Limb (tissue), 2 donors: Measurements from ENCODE around the gene ERVMER34-1.

Experiments used
- DNase-seq, 2 donors: peaks; one replicate each; pipeline ENCODE4 v3.0.0-alpha.2; 2016; ENCODE audit errors: extremely low spot score in 2 of 2

The ERVMER34-1 gene, protein sequence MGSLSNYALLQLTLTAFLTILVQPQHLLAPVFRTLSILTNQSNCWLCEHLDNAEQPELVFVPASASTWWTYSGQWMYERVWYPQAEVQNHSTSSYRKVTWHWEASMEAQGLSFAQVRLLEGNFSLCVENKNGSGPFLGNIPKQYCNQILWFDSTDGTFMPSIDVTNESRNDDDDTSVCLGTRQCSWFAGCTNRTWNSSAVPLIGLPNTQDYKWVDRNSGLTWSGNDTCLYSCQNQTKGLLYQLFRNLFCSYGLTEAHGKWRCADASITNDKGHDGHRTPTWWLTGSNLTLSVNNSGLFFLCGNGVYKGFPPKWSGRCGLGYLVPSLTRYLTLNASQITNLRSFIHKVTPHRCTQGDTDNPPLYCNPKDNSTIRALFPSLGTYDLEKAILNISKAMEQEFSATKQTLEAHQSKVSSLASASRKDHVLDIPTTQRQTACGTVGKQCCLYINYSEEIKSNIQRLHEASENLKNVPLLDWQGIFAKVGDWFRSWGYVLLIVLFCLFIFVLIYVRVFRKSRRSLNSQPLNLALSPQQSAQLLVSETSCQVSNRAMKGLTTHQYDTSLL

DNA sequence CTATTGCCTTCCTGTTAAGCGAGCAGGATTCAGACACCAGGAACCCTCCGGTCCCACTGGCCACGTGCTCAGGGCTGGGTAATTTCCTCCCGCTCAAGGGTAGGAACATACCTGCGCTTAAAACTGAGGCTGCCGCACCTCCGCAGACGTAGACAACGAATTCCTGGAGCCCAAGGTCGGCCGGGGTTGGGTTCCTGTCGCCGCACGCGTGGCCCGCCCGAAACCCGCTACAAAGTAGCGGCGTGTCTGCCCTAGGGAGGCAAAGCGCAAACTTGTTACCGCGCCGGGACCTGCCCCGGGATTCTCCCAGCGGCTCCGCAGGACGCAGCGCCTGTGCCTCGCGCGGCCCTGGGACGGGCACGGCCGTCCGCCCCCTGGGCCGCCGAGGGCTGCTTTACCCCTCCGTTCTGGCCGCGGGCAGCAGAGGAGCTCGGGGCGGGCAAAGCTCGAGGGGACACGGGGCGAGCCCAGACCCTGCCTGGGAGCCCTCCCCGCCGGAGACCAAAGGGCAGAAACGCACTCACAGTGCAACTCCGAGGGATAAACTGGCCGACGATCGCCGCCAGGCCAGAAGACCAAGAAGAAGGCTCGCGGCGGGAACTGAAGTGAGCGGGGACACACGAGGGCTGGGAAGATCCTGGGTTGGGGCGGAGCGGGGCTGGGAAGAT, at the start of gene ERVMER34-1:
Gene ERVMER34-1 (minus strand): TSS at position 607 of the 668 bp plus-strand sequence. CDS start 5,905 bp downstream, outside the sequence.
- no peak for DNase-seq

- no peak for DNase-seq
Measured at GRCh38 chr4:52799813-52800212, 48.6 kb upstream of the ERVMER34-1 start.

- DNase-seq = no peak
Measured at GRCh38 chr4:52795533-52795932, 44.3 kb upstream of the ERVMER34-1 start.

DNA sequence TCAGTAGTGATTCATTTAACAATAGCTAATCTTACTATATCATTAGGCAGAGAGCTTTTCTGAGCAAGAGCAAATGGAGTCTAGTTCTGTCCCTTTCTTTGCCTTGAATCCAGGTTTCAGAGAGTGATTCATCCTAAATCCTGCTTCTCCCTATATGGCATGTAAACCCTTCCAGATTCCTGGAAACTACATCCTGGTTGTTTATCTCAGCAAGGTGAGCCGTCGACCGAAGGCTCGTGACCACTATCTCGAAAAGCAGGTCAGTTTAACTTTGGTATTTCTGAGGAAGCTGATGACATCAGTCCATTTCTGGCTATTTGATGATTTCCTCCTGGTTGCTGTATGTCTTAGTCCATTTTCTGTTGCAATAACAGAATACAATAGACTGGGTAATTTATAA, 40.7 kb upstream of the ERVMER34-1 start:
- DNase-seq = no peak

GRCh38 chr4:52789774-52790173, 38.5 kb upstream of the ERVMER34-1 start:
- DNase-seq = no peak

DNA sequence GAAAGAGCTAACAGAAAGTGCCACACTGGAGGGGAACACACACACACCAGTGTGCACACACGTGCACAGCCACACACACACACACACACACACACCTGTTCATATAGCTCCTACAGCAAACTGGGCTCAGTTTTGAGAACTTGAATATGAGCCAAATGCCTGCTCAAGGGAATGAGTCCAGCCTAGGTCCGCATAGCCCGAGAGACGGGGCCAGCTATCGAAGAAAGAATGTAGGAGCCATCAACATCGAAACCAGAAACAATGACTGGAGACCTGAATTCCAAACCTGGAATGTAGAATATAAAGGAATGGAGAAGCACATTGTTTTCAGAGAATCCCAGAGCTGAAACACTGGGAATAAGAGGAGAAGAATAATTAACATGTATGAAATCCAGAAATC, 37.6 kb upstream of the ERVMER34-1 start:
- DNase-seq = no peak

DNA sequence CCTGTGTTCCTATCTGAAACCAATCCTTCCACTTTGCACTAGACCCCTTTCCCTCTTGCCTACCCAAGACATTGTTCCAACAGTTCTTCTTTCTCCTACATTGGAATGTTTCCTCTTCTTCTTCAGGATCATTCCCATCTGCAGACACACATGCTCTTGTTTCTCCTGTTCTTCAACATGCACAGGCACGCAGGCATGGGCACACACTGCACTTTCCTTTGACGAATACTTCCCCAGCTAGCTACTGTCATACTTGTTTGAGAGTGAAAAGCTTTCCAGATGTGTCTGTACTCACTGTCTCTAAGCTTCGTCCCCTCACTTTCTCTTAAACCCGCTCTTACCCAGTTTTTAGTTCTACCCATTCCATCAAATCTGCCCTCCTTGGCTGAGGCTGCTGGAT, 31.8 kb upstream of the ERVMER34-1 start:
- DNase-seq = no peak

DNA sequence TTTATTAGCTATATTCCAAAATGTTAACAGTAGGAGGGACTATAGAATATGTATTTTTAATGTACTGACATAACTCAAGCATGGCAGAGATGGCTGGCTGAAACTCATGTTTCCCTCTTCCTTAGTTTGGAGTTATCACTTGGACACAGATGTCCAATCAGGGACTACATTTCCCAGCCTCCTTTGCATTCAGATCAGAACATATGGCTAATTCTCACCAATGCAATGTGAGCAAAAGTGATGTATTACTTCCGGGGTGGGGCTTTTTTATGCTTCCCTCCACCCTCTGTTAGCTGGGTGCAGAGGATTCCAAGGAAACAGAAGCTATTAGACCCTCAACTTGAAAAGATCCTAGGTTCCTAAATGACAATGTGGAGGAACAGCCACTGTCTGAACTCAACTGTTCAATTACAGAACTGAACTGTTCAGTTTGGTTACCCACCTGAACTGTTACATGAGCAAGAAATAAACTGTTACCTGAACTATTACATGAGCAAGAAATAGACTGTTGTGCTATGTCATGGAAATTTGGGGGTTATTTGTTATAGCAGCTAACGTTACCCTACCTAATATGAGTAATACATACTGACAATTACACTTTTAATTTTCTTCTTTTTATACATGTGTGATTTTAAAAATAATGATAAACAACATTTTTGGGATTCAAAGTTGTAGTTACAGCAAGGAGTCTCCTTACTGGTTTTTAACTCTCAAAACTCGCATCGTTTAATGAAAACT, 29.6 kb upstream of the ERVMER34-1 start:
- DNase-seq = no peak

GRCh38 chr4:52780206-52780605, 29.0 kb upstream of the ERVMER34-1 start:
- peak in 1 of 2 donors; percentile 27 for DNase-seq

DNA sequence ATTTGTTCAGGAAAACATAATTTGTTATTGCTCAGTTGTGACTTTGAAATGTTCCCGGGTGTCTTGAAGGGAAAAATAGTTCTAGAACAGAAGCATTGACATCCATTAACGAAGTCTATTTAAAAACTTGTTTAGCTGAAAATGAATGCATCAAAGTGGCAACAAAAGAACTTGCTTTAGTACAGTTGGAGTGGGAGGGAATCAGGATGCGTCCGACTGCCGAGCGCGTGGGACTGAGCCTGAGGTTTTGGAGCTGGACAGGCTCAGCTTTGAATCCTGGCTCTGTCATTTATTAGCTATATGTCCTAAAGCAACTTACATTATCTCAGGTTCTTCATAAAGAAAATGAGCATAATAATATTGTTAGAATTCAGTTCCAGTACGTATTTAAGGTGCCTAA, 9.0 kb upstream of the ERVMER34-1 start:
- DNase-seq = no peak

DNA sequence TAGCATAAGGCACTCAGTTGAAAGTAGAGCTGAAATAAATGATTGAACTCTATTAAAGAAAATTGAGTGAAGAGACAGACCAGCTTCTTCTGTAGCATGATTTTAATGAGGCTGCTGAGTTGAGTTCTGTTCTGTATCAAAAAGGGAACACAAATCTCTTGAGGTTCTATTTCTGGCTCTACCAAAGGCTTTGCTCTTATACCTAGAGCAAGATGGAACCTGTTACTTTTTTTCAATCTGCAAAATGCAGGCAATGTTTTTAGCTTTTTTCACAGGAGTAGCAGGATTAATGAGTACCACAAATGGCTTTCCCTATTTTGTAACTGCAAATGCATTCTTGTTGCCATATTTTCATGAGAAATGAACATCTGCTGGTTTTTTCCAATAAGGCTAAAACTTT, 4.2 kb upstream of the ERVMER34-1 start:
- DNase-seq = no peak

- no peak for DNase-seq
Measured at GRCh38 chr4:52752936-52753335, 1.7 kb upstream of the ERVMER34-1 start.

- peak in 1 of 2 donors; percentile 69 for DNase-seq
Measured at GRCh38 chr4:52751487-52751911, 274 bp upstream of the ERVMER34-1 start.

DNA sequence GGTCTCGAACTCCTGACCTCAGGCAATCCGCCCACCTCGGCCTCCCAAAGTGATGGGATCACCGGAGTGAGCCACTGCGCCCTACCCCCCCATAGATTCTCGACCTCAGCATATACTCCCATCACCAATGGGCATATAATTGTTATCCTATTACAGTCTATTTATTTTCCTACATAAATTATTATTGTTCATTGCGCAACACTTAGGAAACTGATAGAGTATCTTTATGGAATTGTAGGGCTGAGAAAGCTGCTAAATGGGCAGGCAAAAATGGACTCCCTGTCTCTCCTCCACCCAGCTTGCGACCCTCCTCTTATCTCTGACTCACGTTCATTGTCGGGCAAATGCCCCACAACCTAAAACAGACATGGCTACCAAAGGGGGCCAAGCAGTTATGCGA, 1.0 kb downstream of the ERVMER34-1 start:
- no peak for DNase-seq

DNA sequence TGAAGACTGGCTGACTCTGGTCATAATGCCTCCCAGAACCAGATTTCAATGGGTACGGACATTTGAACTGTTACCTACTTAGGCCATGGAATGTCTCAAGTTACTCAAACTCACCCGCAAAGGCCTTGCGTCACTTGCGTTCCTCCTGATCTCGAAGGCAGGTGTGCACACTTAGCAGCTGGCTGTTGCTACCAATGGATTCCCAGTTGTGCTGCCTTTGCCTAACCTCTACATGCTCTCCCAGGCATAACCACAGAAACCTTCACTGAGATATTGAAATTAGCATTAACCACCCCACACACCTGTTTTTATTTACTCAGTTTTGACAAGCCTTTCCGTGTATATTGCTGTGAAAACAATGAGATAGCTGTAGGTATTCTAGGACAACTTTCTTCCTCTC, 2.8 kb downstream of the ERVMER34-1 start:
- no peak for DNase-seq

GRCh38 chr4:52744588-52744987, 6.6 kb downstream of the ERVMER34-1 start:
- no peak for DNase-seq

DNA sequence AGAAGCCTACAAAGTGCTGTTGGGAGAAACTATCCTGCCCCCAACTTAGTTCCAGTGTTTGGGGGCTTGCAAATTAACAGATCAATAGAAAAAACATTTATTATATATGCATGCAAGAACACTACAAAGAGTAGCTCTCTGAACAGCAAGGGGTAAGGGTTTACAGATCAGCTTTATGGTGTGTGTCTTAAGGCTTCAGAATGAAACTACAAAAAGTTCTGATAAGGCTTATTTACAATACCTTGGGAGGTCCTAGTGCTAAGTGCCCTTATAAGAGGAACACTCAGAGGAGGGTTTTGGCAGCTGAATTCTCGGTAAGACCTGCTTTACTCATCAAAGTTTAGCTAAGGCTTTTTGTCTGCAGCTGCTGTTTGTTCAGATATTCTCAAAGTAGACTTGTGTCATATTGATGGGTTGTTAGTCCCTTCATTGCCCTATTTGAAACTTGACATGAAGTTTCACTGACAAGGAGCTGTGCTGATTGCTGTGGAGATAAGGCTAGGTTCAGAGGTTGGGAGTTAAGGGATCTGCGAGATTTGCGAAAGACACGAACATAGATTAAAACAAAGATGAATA, 7.7 kb downstream of the ERVMER34-1 start:
- DNase-seq = no peak

GRCh38 chr4:52729586-52729985, 21.6 kb downstream of the ERVMER34-1 start:
- DNase-seq = no peak

- DNase-seq = no peak
Measured at GRCh38 chr4:52728691-52729240, 22.5 kb downstream of the ERVMER34-1 start.

DNA sequence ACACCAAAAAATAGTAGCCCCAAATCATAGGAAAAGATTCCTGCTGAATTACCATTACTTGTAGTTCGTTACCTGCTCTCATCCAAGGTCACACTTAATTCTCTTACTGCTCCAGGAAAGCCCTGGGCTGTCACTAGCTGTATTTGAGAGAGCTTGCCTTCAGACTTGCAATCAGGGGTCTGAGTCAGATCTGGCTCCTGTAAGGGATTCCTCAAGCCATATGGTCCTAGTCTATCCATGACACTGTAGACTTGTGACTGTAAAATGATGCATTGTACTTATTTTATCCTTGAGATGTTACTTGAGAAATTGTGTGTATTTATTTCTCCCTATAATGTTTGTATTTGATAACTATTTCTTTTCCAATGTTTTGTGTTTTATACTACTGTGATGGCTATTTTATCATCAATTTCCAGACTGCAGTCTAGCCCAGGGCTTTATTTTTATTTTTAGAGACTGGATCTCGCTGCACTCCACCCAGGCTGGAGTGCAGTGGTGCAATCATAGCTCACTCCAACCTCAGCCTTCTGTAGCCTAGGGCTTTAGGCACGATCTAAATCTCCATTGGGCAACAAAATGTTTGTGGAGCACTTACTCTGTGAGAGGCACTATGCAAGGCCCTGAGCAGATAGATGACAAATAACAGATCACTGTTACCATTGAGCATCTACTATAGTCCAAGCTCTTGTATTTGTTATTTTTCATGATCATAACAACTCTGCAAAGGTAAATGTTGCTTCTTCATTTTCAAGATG, 24.2 kb downstream of the ERVMER34-1 start:
- no peak for DNase-seq
